ENCODE results near the gene IGF2. TPM values are rescaled to one million over a fixed set of nuclear protein-coding genes. Genes with fewer than 3 reads are reported as not detected.

Gene IGF2
- total RNA-seq, 1 experiment from 2014 or later: 0.60 TPM

- DNase-seq (ENCODE audit: low spot score): no peak
Measured at GRCh38 chr11:2122907-2123627, 16.1 kb downstream of the IGF2 start.

GRCh38 chr11:2122222-2122906, 16.8 kb downstream of the IGF2 start:
- DNase-seq (ENCODE audit: low spot score): peak; percentile 78

GRCh38 chr11:2121227-2122130, 17.7 kb downstream of the IGF2 start:
- no peak for DNase-seq (ENCODE audit: low spot score)

GRCh38 chr11:2120359-2121100, 18.7 kb downstream of the IGF2 start:
- DNase-seq (ENCODE audit: low spot score): no peak

GRCh38 chr11:2118677-2119076, 20.5 kb downstream of the IGF2 start:
- no peak for DNase-seq (ENCODE audit: low spot score)

GRCh38 chr11:2116680-2117079, 22.5 kb downstream of the IGF2 start:
- DNase-seq (ENCODE audit: low spot score): no peak

GRCh38 chr11:2115308-2115707, 23.9 kb downstream of the IGF2 start:
- DNase-seq (ENCODE audit: low spot score): no peak

- DNase-seq (ENCODE audit: low spot score): no peak
Measured at GRCh38 chr11:2114430-2115241, 24.6 kb downstream of the IGF2 start.

- no peak for DNase-seq (ENCODE audit: low spot score)
Measured at GRCh38 chr11:2113776-2114175, 25.4 kb downstream of the IGF2 start.

- DNase-seq (ENCODE audit: low spot score): no peak
Measured at GRCh38 chr11:2110521-2110920, 28.7 kb downstream of the IGF2 start.

GRCh38 chr11:2109541-2110019, 29.6 kb downstream of the IGF2 start:
- no peak for DNase-seq (ENCODE audit: low spot score)

- no peak for DNase-seq (ENCODE audit: low spot score)
Measured at GRCh38 chr11:2108675-2109491, 30.3 kb downstream of the IGF2 start.

GRCh38 chr11:2107941-2108630, 31.1 kb downstream of the IGF2 start:
- DNase-seq (ENCODE audit: low spot score): no peak

GRCh38 chr11:2107521-2107920, 31.7 kb downstream of the IGF2 start:
- DNase-seq (ENCODE audit: low spot score): no peak

- DNase-seq (ENCODE audit: low spot score): no peak
Measured at GRCh38 chr11:2106583-2107209, 32.5 kb downstream of the IGF2 start.

GRCh38 chr11:2105511-2105910, 33.7 kb downstream of the IGF2 start:
- DNase-seq (ENCODE audit: low spot score): no peak

GRCh38 chr11:2104524-2105440, 34.4 kb downstream of the IGF2 start:
- no peak for DNase-seq (ENCODE audit: low spot score)
